ENCODE data around the gene FOXO3. TPM values are rescaled to one million over a fixed set of nuclear protein-coding genes. Genes with fewer than 3 reads are reported as not detected.
A peak's percentile ranks its signal among the peaks of the same experiment; 100 is the strongest.
"Not testable (repeated sequence)": the region's sequence is repeated elsewhere in the genome, so short reads cannot be mapped to it uniquely, and the experiment has no call there.

FOXO3 gene
- total RNA-seq, 4 donors from 2014 or later = 34.3 to 61.1 (median 49.7) TPM

DNA sequence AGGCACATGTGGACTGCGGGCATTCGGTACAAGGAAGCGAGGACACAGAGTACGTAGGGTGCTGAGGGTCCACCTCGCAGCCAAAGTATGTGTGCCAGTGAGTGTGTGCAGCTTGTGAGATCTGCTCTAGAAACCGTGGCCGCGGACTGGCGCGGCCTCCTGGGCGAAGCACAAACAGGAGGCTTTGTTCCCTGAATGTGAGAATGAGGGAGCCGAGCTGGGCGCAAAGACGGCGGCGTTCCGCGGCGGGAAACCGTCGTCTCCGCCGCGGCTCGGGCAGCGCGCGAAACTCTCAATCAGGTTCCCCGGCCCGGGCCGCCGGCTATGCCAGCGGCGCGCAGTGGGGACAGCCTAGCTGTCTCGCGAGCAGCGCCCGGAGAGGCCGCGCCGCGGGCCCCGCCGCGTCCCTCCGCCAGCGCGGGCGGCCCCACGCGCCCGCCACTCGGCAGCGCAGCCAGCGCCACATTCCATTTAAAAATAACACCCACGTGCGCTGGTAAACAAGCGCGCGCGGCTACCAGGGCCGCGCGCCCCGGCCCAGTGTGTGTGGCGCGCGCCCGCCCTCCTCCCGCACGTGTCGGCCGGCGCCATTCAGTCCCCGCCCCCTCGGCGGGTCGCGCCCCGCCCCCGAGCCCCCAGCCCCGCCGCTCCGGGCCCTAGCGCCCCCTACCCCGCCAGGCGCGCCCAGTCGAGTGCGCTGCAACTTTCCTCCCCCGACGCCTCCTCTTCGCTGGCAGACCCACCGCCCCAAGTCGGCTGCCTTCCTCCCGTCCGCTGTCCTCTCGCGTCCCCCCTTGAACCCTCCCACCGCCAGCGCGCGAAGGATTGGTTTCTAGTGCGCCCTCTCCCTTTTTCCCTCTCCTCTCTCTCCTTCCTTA, 3.0 kb upstream of the FOXO3 start:
- peaks cover 0 to 15% (median 7%) of the 10 kb centered on the region in 4 donors for H3K4me1 ChIP-seq
- H3K36me3 ChIP-seq = no peaks in the 10 kb centered on the region
- TF ChIP-seq, protein P1, sequence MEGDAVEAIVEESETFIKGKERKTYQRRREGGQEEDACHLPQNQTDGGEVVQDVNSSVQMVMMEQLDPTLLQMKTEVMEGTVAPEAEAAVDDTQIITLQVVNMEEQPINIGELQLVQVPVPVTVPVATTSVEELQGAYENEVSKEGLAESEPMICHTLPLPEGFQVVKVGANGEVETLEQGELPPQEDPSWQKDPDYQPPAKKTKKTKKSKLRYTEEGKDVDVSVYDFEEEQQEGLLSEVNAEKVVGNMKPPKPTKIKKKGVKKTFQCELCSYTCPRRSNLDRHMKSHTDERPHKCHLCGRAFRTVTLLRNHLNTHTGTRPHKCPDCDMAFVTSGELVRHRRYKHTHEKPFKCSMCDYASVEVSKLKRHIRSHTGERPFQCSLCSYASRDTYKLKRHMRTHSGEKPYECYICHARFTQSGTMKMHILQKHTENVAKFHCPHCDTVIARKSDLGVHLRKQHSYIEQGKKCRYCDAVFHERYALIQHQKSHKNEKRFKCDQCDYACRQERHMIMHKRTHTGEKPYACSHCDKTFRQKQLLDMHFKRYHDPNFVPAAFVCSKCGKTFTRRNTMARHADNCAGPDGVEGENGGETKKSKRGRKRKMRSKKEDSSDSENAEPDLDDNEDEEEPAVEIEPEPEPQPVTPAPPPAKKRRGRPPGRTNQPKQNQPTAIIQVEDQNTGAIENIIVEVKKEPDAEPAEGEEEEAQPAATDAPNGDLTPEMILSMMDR (IDR thresholded peaks at IDR 0.05) = peak in 1 of 6 experiments; percentile 6
- no peak for TF ChIP-seq POLR2A (IDR thresholded peaks at IDR 0.05)
- H3K27ac ChIP-seq = peak overlapping the region; percentile 98 to 100 (median 99)
- H3K9me3 ChIP-seq = no peaks in the 10 kb centered on the region
- no peaks in the 10 kb centered on the region for H3K27me3 ChIP-seq
- peak overlapping the region; percentile 95 to 98 (median 96) for H3K4me3 ChIP-seq
- DNase-seq = peak; percentile 83 to 91 (median 89)

DNA sequence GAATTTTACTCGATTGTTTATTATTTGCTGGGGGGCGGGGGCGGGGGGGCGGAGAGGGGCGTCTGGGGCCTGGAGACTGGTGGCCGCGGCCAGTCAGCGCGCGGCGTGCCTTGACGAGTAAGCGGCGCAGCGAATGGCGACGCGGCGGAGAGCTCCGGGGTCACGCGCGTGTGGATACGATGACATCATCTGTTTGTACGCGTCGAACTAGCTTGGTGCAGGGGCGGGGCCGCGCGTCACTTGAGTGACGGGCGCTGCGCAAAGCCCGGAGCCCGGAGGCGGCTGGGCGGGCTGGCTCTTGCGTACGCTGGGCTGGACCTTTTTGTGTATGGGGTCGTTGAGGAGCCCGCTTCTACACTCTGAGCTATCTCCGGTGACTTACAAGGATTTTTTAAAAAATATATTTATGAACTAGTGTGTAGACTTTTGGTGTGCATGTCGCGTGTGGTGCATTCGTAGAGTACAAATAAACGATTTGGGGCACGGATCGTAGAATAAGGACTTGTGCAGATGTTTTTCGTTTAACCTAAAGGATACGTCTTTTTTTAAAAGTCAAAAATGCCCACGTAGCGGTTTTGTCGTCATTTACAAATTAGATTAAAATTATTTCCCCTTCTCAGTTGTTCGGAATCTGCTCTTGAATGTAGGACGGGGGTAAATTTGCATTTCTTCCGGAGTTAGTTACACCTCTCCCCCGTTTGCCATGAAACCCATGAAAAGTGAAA, 2.2 kb upstream of the FOXO3 start:
- no peaks in the 10 kb centered on the region for H3K27me3 ChIP-seq
- DNase-seq = peak; percentile 98 to 99 (median 99)
- peak overlapping the region; percentile 95 to 98 (median 96) for H3K4me3 ChIP-seq
- TF ChIP-seq POLR2A (IDR thresholded peaks at IDR 0.05) = peak in 1 of 2 donors; percentile 84
- TF ChIP-seq, protein P1 (IDR thresholded peaks at IDR 0.05) = peak in 1 of 6 experiments; percentile 2
- H3K9me3 ChIP-seq = no peaks in the 10 kb centered on the region
- H3K4me1 ChIP-seq = peaks cover 0 to 15% (median 7%) of the 10 kb centered on the region in 4 donors
- H3K27ac ChIP-seq = peak overlapping the region; percentile 98 to 100 (median 99)
- no peaks in the 10 kb centered on the region for H3K36me3 ChIP-seq

DNA sequence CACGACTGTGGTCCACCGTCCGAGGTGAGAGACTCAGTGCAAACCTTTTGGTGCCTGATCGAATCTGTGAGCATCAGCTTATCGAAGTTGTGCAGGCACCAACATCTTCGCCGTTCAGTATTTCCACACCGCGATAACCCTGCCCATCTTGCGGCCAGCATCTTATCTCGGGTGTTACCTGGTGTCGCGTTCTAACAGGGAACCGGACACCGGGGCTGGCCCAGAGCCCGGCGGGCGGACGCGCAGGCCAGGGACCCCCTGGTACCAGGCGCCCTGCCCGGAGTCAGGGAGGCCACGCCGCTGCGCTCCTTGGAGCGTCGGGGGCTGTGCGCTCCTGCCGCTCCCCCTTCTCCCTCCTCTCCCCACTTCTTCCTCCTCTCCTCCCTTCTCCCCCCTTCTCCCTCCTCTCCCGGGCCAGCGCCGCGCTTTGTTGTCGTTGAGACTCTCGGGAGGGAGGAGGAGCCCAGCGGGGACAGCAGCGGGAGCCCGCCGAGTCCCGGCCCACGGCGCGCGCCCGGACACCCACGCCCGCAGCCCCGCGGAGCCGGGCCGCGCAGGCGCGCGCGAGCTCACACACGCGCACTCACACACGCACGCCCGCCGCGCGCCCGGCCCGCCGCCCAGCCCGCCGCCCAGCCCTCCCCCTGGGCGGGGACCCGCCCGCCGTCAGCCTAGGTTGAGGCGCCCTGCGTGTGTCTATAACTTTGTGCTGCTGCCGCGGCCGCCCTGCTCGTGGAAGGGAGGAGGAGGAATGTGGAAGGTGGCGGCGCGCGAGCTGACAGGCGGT, 1.4 kb upstream of the FOXO3 start:
- TF ChIP-seq POLR2A (IDR thresholded peaks at IDR 0.05) = peak; percentile 89 to 90
- TF ChIP-seq, protein P1 (IDR thresholded peaks at IDR 0.05) = no peak
- Histone ChIP-seq H3K36me3 (no peaks in the 10 kb centered on the region), H3K4me1 (peaks cover 0 to 18% (median 13%) of the 10 kb centered on the region in 4 donors), H3K9me3 (no peaks in the 10 kb centered on the region), H3K4me3 (peak overlapping the region; percentile 95 to 98 (median 96)), H3K27ac (peak overlapping the region; percentile 98 to 100 (median 99)), H3K27me3 (no peaks in the 10 kb centered on the region)
- DNase-seq = peak; percentile 89 to 96 (median 95)

DNA sequence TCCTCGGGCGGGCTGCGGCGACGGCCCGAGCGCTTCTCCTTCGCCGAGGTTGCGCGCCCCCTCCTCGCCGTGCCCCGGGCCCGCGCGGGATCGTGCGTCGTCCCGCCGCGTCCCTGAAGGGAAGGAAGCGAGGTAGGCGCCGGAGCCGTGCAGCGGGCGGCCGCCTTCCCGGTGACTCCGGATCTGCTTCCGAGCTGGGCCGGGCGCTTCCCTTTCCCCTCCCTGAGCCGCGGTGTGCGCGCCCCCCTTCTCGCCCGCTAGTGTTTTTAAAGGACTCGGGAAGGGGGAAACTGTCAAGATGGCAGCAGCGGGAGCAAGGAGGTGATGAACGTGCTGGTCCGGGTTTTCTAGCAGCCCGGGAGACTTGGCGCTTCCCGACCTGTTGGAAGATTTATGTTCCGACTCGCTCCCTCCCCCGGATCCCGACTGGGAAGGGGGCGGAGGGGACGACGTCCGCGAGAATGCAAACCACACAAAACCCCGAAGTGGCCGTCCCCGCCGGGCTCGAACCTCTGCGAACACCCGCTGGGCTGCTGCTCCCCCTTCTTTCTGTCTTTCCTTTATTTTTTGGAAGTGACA, 744 bp upstream of the FOXO3 start:
- no peaks in the 10 kb centered on the region for H3K27me3 ChIP-seq
- peaks cover 0 to 24% (median 15%) of the 10 kb centered on the region in 4 donors for H3K4me1 ChIP-seq
- TF ChIP-seq, protein P1 (IDR thresholded peaks at IDR 0.05) = no peak
- TF ChIP-seq POLR2A (IDR thresholded peaks at IDR 0.05) = no peak
- peak in 2 of 3 donors; percentile 40 to 77 for DNase-seq
- H3K27ac ChIP-seq = peak overlapping the region; percentile 98 to 100 (median 99)
- no peaks in the 10 kb centered on the region for H3K36me3 ChIP-seq
- H3K9me3 ChIP-seq = no peaks in the 10 kb centered on the region
- H3K4me3 ChIP-seq = peak overlapping the region; percentile 95 to 98 (median 96)

DNA sequence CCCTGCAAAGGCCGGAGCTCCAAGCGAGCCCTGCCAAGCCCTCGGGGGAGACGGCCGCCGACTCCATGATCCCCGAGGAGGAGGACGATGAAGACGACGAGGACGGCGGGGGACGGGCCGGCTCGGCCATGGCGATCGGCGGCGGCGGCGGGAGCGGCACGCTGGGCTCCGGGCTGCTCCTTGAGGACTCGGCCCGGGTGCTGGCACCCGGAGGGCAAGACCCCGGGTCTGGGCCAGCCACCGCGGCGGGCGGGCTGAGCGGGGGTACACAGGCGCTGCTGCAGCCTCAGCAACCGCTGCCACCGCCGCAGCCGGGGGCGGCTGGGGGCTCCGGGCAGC, 561 bp downstream of the FOXO3 start:
- not testable (repeated sequence) for H3K9me3 ChIP-seq, H3K27me3 ChIP-seq, H3K36me3 ChIP-seq, DNase-seq
- Histone ChIP-seq H3K4me3 (peak overlapping the region; percentile 95 to 98 (median 96)), H3K27ac (peak overlapping the region; percentile 98 to 100 (median 99)), H3K4me1 (peaks cover 0 to 33% (median 17%) of the 10 kb centered on the region in 4 donors)
